KMS-11 (cell line): Measurements from ENCODE around the gene PAPSS1.

ENCODE experiments used
- H2AFZ ChIP-seq: fragments of 200-600 bp; sonication (generic); 2 replicates; pipeline ENCODE4 v1.6.1; 2016; ENCODE audit warnings: antibody characterized with exemption, mixed run types, low read depth
- H3K27ac ChIP-seq: fragments of 200-600 bp; sonication (generic); 2 replicates; pipeline ENCODE4 v1.6.1; 2016; ENCODE audit warnings: mild to moderate bottlenecking, mixed run types
- H3K27me3 ChIP-seq: fragments of 200-600 bp; sonication (generic); 2 replicates; pipeline ENCODE4 v1.6.1; 2017; ENCODE audit warnings: mild to moderate bottlenecking, low read depth, mixed run types, moderate library complexity; ENCODE audit not compliant: insufficient read depth
- H3K36me3 ChIP-seq: fragments of 200-600 bp; sonication (generic); 2 replicates; pipeline ENCODE4 v1.6.1; 2017; ENCODE audit warnings: mild to moderate bottlenecking, mixed run types; ENCODE audit not compliant: insufficient read depth
- H3K4me1 ChIP-seq: fragments of 200-600 bp; sonication (generic); 2 replicates; pipeline ENCODE4 v1.6.1; 2016; ENCODE audit warnings: mild to moderate bottlenecking, low read depth, mixed run types; ENCODE audit not compliant: poor library complexity, severe bottlenecking
- H3K4me2 ChIP-seq: fragments of 200-600 bp; sonication (generic); 2 replicates; pipeline ENCODE4 v1.7.0; 2016; ENCODE audit warnings: mild to moderate bottlenecking, mixed run types
- H3K4me3 ChIP-seq: fragments of 200-600 bp; sonication (generic); IDR thresholded peaks from 2 replicates; pipeline ENCODE4 v1.6.1; 2017; ENCODE audit warnings: low read depth, low read length, mixed read lengths; ENCODE audit not compliant: insufficient read depth
- H3K79me2 ChIP-seq: fragments of 200-600 bp; sonication (generic); 2 replicates; pipeline ENCODE4 v1.6.1; 2016; ENCODE audit warnings: low read depth, mixed run types; ENCODE audit not compliant: insufficient read depth
- H3K9ac ChIP-seq: fragments of 200-600 bp; sonication (generic); 2 replicates; pipeline ENCODE4 v1.6.1; 2016; ENCODE audit warnings: mild to moderate bottlenecking, mixed run types
- H4K20me1 ChIP-seq: fragments of 200-600 bp; sonication (generic); 2 replicates; pipeline ENCODE4 v1.6.1; 2016; ENCODE audit warnings: mild to moderate bottlenecking, mixed run types; ENCODE audit not compliant: insufficient read depth
- CTCF ChIP-seq: fragments of 200-600 bp; sonication (generic); conservative IDR thresholded peaks from 2 replicates; pipeline ENCODE4 v1.6.1; 2017; ENCODE audit warnings: low read depth, mild to moderate bottlenecking, antibody characterized with exemption, low read length, moderate library complexity, mixed read lengths

Gene PAPSS1

GRCh38 chr4:107577743-107578142 is 142.3 kb downstream of the PAPSS1 start:
- Histone ChIP-seq H3K4me1 (no peaks in the 10 kb centered on the region), H3K36me3 (no peaks in the 10 kb centered on the region), H3K4me3 (no peak overlapping the region), H3K27me3 (no peaks in the 10 kb centered on the region), H2AFZ (no peak overlapping the region), H4K20me1 (no peaks in the 10 kb centered on the region), H3K27ac (no peak overlapping the region), H3K4me2 (no peak overlapping the region), H3K79me2 (no peaks in the 10 kb centered on the region), H3K9ac (no peak overlapping the region)
- no peak for TF ChIP-seq CTCF

- H2AFZ ChIP-seq: no peak overlapping the region
- H3K4me1 ChIP-seq: no peaks in the 10 kb centered on the region
- no peak for TF ChIP-seq CTCF
- H3K27me3 ChIP-seq: no peaks in the 10 kb centered on the region
- no peaks in the 10 kb centered on the region for H3K36me3 ChIP-seq
- H3K27ac ChIP-seq: no peak overlapping the region
- no peak overlapping the region for H3K4me2 ChIP-seq
- no peaks in the 10 kb centered on the region for H4K20me1 ChIP-seq
- no peak overlapping the region for H3K4me3 ChIP-seq
- no peaks in the 10 kb centered on the region for H3K79me2 ChIP-seq
- no peak overlapping the region for H3K9ac ChIP-seq
Measured at GRCh38 chr4:107575243-107575642, 144.8 kb downstream of the PAPSS1 start.

GRCh38 chr4:107572281-107572680 is 147.8 kb downstream of the PAPSS1 start:
- H3K4me1 ChIP-seq: no peaks in the 10 kb centered on the region
- H3K9ac ChIP-seq: no peak overlapping the region
- no peak for TF ChIP-seq CTCF
- no peaks in the 10 kb centered on the region for H4K20me1 ChIP-seq
- no peak overlapping the region for H2AFZ ChIP-seq
- H3K79me2 ChIP-seq: no peaks in the 10 kb centered on the region
- no peaks in the 10 kb centered on the region for H3K27me3 ChIP-seq
- no peak overlapping the region for H3K4me2 ChIP-seq
- no peaks in the 10 kb centered on the region for H3K36me3 ChIP-seq
- H3K4me3 ChIP-seq: no peak overlapping the region
- H3K27ac ChIP-seq: no peak overlapping the region

GRCh38 chr4:107570952-107571351 is 149.1 kb downstream of the PAPSS1 start:
- Histone ChIP-seq H3K36me3 (no peaks in the 10 kb centered on the region), H3K9ac (no peak overlapping the region), H3K27ac (no peak overlapping the region), H4K20me1 (no peaks in the 10 kb centered on the region), H3K4me2 (no peak overlapping the region), H3K79me2 (no peaks in the 10 kb centered on the region), H3K4me3 (no peak overlapping the region), H2AFZ (no peak overlapping the region), H3K27me3 (no peaks in the 10 kb centered on the region), H3K4me1 (no peaks in the 10 kb centered on the region)
- TF ChIP-seq CTCF: no peak
